Fibroblast of the aortic adventitia (primary cell): Measurements from ENCODE around the gene CST9L. TPM values are rescaled to one million over a fixed set of nuclear protein-coding genes. Genes with fewer than 3 reads are reported as not detected.

Experiments used
- DNase-seq: peaks from one replicate; pipeline ENCODE4 v3.0.0-alpha.2; 2010; ENCODE audit warnings: low read depth
- H3K4me3 ChIP-seq: 2 replicates; pipeline ENCODE4 v1.5.1; 2011; ENCODE audit warnings: low read depth, mild to moderate bottlenecking, control low read depth, low read length, moderate library complexity
- CTCF ChIP-seq: IDR thresholded peaks from 2 replicates; pipeline ENCODE4 v1.5.1; 2011; ENCODE audit warnings: mild to moderate bottlenecking, low read length, control low read depth, inconsistent platforms; ENCODE audit not compliant: insufficient read depth
- total RNA-seq: library from RNA; depleted of rRNA; stranded (reverse); fragments of >200 nt; gene quantifications from 2 replicates; pipeline ENCODE4 v1.2.3, GENCODE V29; 2012; ENCODE audit warnings: low replicate concordance

CST9L gene
- total RNA-seq, 1 donor = not detected

- H3K4me3 ChIP-seq = no peak overlapping the region
- no peak for TF ChIP-seq CTCF
- no peak for DNase-seq
Observed at GRCh38 chr20:23587631-23588030, 19.3 kb upstream of the CST9L start.

GRCh38 chr20:23586735-23587525 is 18.6 kb upstream of the CST9L start:
- no peak overlapping the region for H3K4me3 ChIP-seq
- no peak for TF ChIP-seq CTCF
- DNase-seq = no peak

- no peak for TF ChIP-seq CTCF
- H3K4me3 ChIP-seq = no peak overlapping the region
- no peak for DNase-seq
Observed at GRCh38 chr20:23585808-23586734, 17.8 kb upstream of the CST9L start.

GRCh38 chr20:23585449-23585807 is 17.1 kb upstream of the CST9L start:
- TF ChIP-seq CTCF = no peak
- no peak overlapping the region for H3K4me3 ChIP-seq
- no peak for DNase-seq

- no peak overlapping the region for H3K4me3 ChIP-seq
- TF ChIP-seq CTCF = no peak
- no peak for DNase-seq
Observed at GRCh38 chr20:23584434-23585199, 16.3 kb upstream of the CST9L start.

GRCh38 chr20:23583526-23583925 is 15.2 kb upstream of the CST9L start:
- no peak overlapping the region for H3K4me3 ChIP-seq
- no peak for TF ChIP-seq CTCF
- DNase-seq = no peak
